ENCODE results near the gene SIGMAR1. TPM values are rescaled to one million over a fixed set of nuclear protein-coding genes. Genes with fewer than 3 reads are reported as not detected.

Gene SIGMAR1
- total and polyA plus RNA-seq, 4 donors, result 26.0 to 72.0 (median 63.3) TPM

DNA sequence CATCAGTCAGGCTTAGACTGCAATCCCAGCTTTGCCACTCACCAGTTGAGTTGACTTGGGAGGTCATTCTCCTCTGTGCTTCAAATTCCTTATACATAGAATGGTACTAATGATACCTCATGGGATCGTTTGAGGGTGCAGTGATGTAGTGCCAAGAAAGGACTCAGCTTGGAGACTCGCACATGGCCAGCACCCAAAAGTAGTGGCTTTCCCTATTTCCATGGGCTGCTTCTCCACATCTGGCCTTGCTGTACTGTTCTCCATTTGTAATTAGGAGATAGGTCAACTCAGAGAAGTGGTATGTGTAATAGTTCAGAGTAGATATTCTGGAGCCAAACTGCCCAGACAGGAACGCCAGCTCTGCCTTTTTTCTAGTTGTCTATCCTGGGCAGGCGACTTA is 48.0 kb upstream of the SIGMAR1 start:
- H3K9ac ChIP-seq (ENCODE audit: insufficient read depth in 1 of 2, low read length in 2 of 2), result no peak overlapping the region
- no peak overlapping the region for H3K27ac ChIP-seq (ENCODE audit: low read depth in 1 of 2, low read length in 1 of 2)
- H3K9me3 ChIP-seq (ENCODE audit: control insufficient read depth in 4 of 4, insufficient read depth in 3 of 4, low read length in 3 of 4), result no peaks in the 10 kb centered on the region
- peaks cover 0 to 6% (median 1%) of the 10 kb centered on the region in 4 donors for H3K36me3 ChIP-seq (ENCODE audit: control insufficient read depth in 4 of 4, insufficient read depth in 4 of 4, low read length in 4 of 4)
- ATAC-seq (ENCODE audit: insufficient read depth, low FRiP score) (no peak), DNase-seq (no peak)
- TF ChIP-seq, protein P1, sequence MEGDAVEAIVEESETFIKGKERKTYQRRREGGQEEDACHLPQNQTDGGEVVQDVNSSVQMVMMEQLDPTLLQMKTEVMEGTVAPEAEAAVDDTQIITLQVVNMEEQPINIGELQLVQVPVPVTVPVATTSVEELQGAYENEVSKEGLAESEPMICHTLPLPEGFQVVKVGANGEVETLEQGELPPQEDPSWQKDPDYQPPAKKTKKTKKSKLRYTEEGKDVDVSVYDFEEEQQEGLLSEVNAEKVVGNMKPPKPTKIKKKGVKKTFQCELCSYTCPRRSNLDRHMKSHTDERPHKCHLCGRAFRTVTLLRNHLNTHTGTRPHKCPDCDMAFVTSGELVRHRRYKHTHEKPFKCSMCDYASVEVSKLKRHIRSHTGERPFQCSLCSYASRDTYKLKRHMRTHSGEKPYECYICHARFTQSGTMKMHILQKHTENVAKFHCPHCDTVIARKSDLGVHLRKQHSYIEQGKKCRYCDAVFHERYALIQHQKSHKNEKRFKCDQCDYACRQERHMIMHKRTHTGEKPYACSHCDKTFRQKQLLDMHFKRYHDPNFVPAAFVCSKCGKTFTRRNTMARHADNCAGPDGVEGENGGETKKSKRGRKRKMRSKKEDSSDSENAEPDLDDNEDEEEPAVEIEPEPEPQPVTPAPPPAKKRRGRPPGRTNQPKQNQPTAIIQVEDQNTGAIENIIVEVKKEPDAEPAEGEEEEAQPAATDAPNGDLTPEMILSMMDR (IDR thresholded peaks at IDR 0.05; ENCODE audit: control extremely low read depth, extremely low read depth), result no peak
- WGBS, 2 donors, result 82 to 92% methylated on average over 4 of the region's 4 CpGs
- no peak overlapping the region for H3K4me3 ChIP-seq
- H3K4me1 ChIP-seq (ENCODE audit: control insufficient read depth in 5 of 5, insufficient read depth in 5 of 5, low read length in 5 of 5), result peaks cover 0 to 2% (median 0%) of the 10 kb centered on the region in 5 donors
- H3K27me3 ChIP-seq (ENCODE audit: control insufficient read depth in 3 of 3, insufficient read depth in 3 of 3, low read length in 2 of 3), result no peaks in the 10 kb centered on the region

DNA sequence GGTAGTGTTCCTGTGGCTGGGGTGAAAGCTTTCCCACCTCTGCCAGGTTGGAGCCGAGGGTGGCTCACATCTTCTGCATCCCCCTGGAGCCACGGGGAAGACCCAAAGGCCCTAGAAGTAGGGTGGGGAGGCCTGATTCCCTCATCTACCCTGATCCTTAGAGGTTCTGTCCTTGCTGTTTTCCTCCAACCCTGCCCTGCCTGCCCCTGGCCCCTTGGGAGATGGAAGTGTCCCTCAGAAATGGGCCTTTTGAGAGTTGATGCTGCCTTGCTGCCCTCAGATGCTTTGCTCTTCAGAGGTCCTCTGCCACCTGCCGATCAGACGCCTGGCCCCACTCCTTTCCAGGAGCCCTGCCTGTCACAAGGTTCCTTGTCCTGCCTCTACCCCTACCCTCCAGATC is 47.2 kb upstream of the SIGMAR1 start:
- Histone ChIP-seq H3K4me1 (ENCODE audit: control insufficient read depth in 5 of 5, insufficient read depth in 5 of 5, low read length in 5 of 5) (peaks cover 0 to 2% (median 0%) of the 10 kb centered on the region in 5 donors), H3K27me3 (ENCODE audit: control insufficient read depth in 3 of 3, insufficient read depth in 3 of 3, low read length in 2 of 3) (no peaks in the 10 kb centered on the region), H3K4me3 (no peak overlapping the region), H3K9me3 (ENCODE audit: control insufficient read depth in 4 of 4, insufficient read depth in 3 of 4, low read length in 3 of 4) (no peaks in the 10 kb centered on the region), H3K27ac (ENCODE audit: low read depth in 1 of 2, low read length in 1 of 2) (no peak overlapping the region), H3K9ac (ENCODE audit: insufficient read depth in 1 of 2, low read length in 2 of 2) (no peak overlapping the region), H3K36me3 (ENCODE audit: control insufficient read depth in 4 of 4, insufficient read depth in 4 of 4, low read length in 4 of 4) (peaks cover 0 to 6% (median 1%) of the 10 kb centered on the region in 4 donors)
- 94 to 98% methylated on average over 4 of the region's 4 CpGs for WGBS, 2 donors
- DNase-seq (no peak), ATAC-seq (ENCODE audit: insufficient read depth, low FRiP score) (no peak)
- TF ChIP-seq, protein P1 (IDR thresholded peaks at IDR 0.05; ENCODE audit: control extremely low read depth, extremely low read depth), result no peak

DNA sequence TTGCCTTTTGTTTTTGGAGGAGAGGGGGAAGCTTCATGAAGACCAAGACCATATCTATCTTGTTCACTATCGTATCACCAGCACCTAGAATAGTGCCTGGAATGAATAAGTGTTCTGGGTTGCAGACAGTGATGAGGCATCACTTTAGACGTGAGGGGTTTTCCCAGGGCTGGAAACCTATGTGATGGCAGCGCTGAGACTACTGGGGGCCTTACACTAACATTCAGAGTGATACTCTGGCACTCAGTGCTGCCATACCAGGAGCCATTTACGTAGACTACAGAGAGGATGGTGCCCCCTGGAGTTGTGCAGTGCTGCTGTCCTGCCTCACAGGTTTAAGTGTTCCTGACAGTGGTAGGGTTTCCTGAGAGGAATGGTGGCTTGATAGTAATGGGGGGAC is 46.6 kb upstream of the SIGMAR1 start:
- TF ChIP-seq, protein P1 (IDR thresholded peaks at IDR 0.05; ENCODE audit: control extremely low read depth, extremely low read depth), result no peak
- no peak for DNase-seq
- H3K4me1 ChIP-seq (ENCODE audit: control insufficient read depth in 5 of 5, insufficient read depth in 5 of 5, low read length in 5 of 5), result peaks cover 0 to 2% (median 0%) of the 10 kb centered on the region in 5 donors
- H3K27me3 ChIP-seq (ENCODE audit: control insufficient read depth in 3 of 3, insufficient read depth in 3 of 3, low read length in 2 of 3), result no peaks in the 10 kb centered on the region
- ATAC-seq (ENCODE audit: insufficient read depth, low FRiP score), result no peak
- H3K27ac ChIP-seq (ENCODE audit: low read depth in 1 of 2, low read length in 1 of 2), result no peak overlapping the region
- no peaks in the 10 kb centered on the region for H3K9me3 ChIP-seq (ENCODE audit: control insufficient read depth in 4 of 4, insufficient read depth in 3 of 4, low read length in 3 of 4)
- H3K4me3 ChIP-seq, result no peak overlapping the region
- WGBS, 2 donors, result 90 to 91% methylated on average over 4 of the region's 4 CpGs
- H3K9ac ChIP-seq (ENCODE audit: insufficient read depth in 1 of 2, low read length in 2 of 2), result no peak overlapping the region
- peaks cover 0 to 6% (median 1%) of the 10 kb centered on the region in 4 donors for H3K36me3 ChIP-seq (ENCODE audit: control insufficient read depth in 4 of 4, insufficient read depth in 4 of 4, low read length in 4 of 4)

DNA sequence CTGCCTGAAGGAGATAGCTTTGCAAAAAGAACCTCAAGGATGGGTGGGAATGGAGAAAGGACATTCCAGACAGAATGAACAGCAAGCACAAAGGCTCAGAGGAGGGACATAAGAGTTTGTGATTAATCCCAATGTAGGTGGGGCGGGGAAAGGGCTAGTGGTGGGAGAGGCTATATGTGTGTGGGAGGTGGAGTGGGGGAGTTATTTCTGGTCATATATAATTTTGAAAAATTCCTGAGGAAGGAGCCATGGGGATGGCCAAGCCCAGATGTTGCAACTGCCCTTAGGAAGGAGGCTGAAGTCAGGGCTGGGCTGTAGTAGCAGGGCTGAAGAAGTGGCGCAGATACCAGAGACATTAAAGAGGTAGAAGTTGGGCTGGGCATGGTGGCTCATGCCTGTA is 38.3 kb upstream of the SIGMAR1 start:
- peaks cover 0 to 1% (median 0%) of the 10 kb centered on the region in 4 donors for H3K36me3 ChIP-seq (ENCODE audit: control insufficient read depth in 4 of 4, insufficient read depth in 4 of 4, low read length in 4 of 4)
- H3K9ac ChIP-seq (ENCODE audit: insufficient read depth in 1 of 2, low read length in 2 of 2), result no peak overlapping the region
- H3K4me3 ChIP-seq, result no peak overlapping the region
- no peak overlapping the region for H3K27ac ChIP-seq (ENCODE audit: low read depth in 1 of 2, low read length in 1 of 2)
- TF ChIP-seq, protein P1 (IDR thresholded peaks at IDR 0.05; ENCODE audit: control extremely low read depth, extremely low read depth), result no peak
- no peaks in the 10 kb centered on the region for H3K27me3 ChIP-seq (ENCODE audit: control insufficient read depth in 3 of 3, insufficient read depth in 3 of 3, low read length in 2 of 3)
- ATAC-seq (ENCODE audit: insufficient read depth, low FRiP score) (no peak), DNase-seq (no peak)
- 95 to 98% methylated on average over 2 of the region's 2 CpGs for WGBS, 2 donors
- no peaks in the 10 kb centered on the region for H3K9me3 ChIP-seq (ENCODE audit: control insufficient read depth in 4 of 4, insufficient read depth in 3 of 4, low read length in 3 of 4)
- no peaks in the 10 kb centered on the region for H3K4me1 ChIP-seq (ENCODE audit: control insufficient read depth in 5 of 5, insufficient read depth in 5 of 5, low read length in 5 of 5)

All from lung (tissue), 12 donors.